Neural cell (in vitro differentiated cells): Measurements from ENCODE around the gene PGRMC1. TPM values are rescaled to one million over a fixed set of nuclear protein-coding genes. Genes with fewer than 3 reads are reported as not detected.

ENCODE experiments used
- H2AFZ ChIP-seq: fragments of 200-600, 300-800 bp; sonication (generic), shearing (Covaris generic); 2 replicates; pipeline ENCODE4 v1.6.0; 2014; ENCODE audit warnings: low read depth, mild to moderate bottlenecking, antibody characterized with exemption, low read length, moderate library complexity
- H3F3A ChIP-seq: fragments of 200-600 bp; shearing (Covaris generic); 2 replicates; pipeline ENCODE4 v1.6.1; 2016; ENCODE audit warnings: mild to moderate bottlenecking, moderate library complexity, mixed read lengths, antibody characterized with exemption, low read length; ENCODE audit not compliant: insufficient read depth, poor library complexity, severe bottlenecking
- H3K27ac ChIP-seq: fragments of 200-600, 300-800 bp; sonication (generic), shearing (Covaris generic); 2 replicates; pipeline ENCODE4 v1.5.1; 2014; ENCODE audit warnings: mild to moderate bottlenecking, low read length, moderate library complexity
- H3K27me3 ChIP-seq: fragments of 300-800, 200-600 bp; sonication (generic), shearing (Covaris generic); 2 replicates; pipeline ENCODE4 v1.6.0; 2014; ENCODE audit warnings: mild to moderate bottlenecking, low read depth, low read length, moderate library complexity; ENCODE audit not compliant: insufficient read depth
- H3K36me3 ChIP-seq: fragments of 300-800, 200-600 bp; sonication (generic), shearing (Covaris generic); 2 replicates; pipeline ENCODE4 v1.5.1; 2014; ENCODE audit warnings: mild to moderate bottlenecking, antibody characterized with exemption, low read length, moderate library complexity; ENCODE audit not compliant: insufficient read depth
- H3K4me2 ChIP-seq: fragments of 300-800, 200-600 bp; sonication (generic), shearing (Covaris generic); 2 replicates; pipeline ENCODE4 v1.6.0; 2014; ENCODE audit warnings: mild to moderate bottlenecking, low read length
- H3K4me3 ChIP-seq: fragments of 300-800, 200-600 bp; sonication (generic), shearing (Covaris generic); 2 replicates; pipeline ENCODE4 v1.5.1; 2014; ENCODE audit warnings: mild to moderate bottlenecking, low read length, moderate library complexity
- H3K79me2 ChIP-seq: fragments of 200-600 bp; shearing (Covaris generic); replicated peaks from 2 replicates; pipeline ENCODE4 v1.6.0; 2014; ENCODE audit warnings: mild to moderate bottlenecking, low read length, moderate library complexity; ENCODE audit not compliant: insufficient read depth
- H3K9ac ChIP-seq: fragments of 300-800, 200-600 bp; sonication (generic), shearing (Covaris generic); 2 replicates; pipeline ENCODE4 v1.6.1; 2016; ENCODE audit warnings: mild to moderate bottlenecking, low read length, mixed read lengths
- H3K9me2 ChIP-seq: fragments of 200-600 bp; shearing (Covaris generic); 2 replicates; pipeline ENCODE4 v1.6.1; 2016; ENCODE audit warnings: mild to moderate bottlenecking, low read length, mixed read lengths; ENCODE audit not compliant: insufficient read depth
- H3K9me3 ChIP-seq: fragments of 200-600, 300-800 bp; sonication (generic), shearing (Covaris generic); 2 replicates; pipeline ENCODE4 v1.6.1; 2016; ENCODE audit warnings: mild to moderate bottlenecking, mixed run types, low read length, moderate library complexity, mixed read lengths
- H4K20me1 ChIP-seq: fragments of 200-600 bp; shearing (Covaris generic); 2 replicates; pipeline ENCODE4 v1.6.1; 2016; ENCODE audit warnings: mild to moderate bottlenecking, mixed run types; ENCODE audit not compliant: insufficient read depth
- CTCF ChIP-seq: fragments of 450-650 bp; IDR thresholded peaks from 2 replicates; pipeline ENCODE4 v1.5.1; 2014; ENCODE audit warnings: antibody characterized with exemption, mild to moderate bottlenecking, moderate library complexity; ENCODE audit not compliant: poor library complexity, severe bottlenecking
- EP300 ChIP-seq: fragments of 450-650 bp; conservative IDR thresholded peaks from 2 replicates; pipeline ENCODE4 v1.6.1; 2014; ENCODE audit warnings: antibody characterized with exemption, mild to moderate bottlenecking, moderate library complexity; ENCODE audit not compliant: poor library complexity, severe bottlenecking
- EZH2 ChIP-seq: fragments of 200-600, 300-800 bp; shearing (Covaris generic), sonication (generic); IDR thresholded peaks from 2 replicates; pipeline ENCODE4 v1.6.1; 2014; ENCODE audit warnings: antibody characterized with exemption, low read length, borderline replicate concordance, mild to moderate bottlenecking; ENCODE audit not compliant: insufficient read depth, poor library complexity, severe bottlenecking
- MXI1 ChIP-seq: fragments of 450-650 bp; conservative IDR thresholded peaks from 2 replicates; pipeline ENCODE4 v1.6.1; 2014; ENCODE audit warnings: antibody characterized with exemption, mild to moderate bottlenecking; ENCODE audit not compliant: poor library complexity, severe bottlenecking
- POLR2AphosphoS5 ChIP-seq: IDR thresholded peaks from 2 replicates; pipeline ENCODE4 v1.6.1; 2012
- RAD21 ChIP-seq: fragments of 450-650 bp; conservative IDR thresholded peaks from 2 replicates; pipeline ENCODE4 v1.6.1; 2014; ENCODE audit warnings: antibody characterized with exemption, mild to moderate bottlenecking, moderate library complexity
- REST ChIP-seq: IDR thresholded peaks from 2 replicates; pipeline ENCODE4 v1.6.1; 2012; ENCODE audit warnings: borderline replicate concordance
- SMC3 ChIP-seq: fragments of 450-650 bp; conservative IDR thresholded peaks from 2 replicates; pipeline ENCODE4 v1.6.1; 2014; ENCODE audit warnings: antibody characterized with exemption, mild to moderate bottlenecking, moderate library complexity; ENCODE audit not compliant: poor library complexity
- TAF1 ChIP-seq: IDR thresholded peaks from 2 replicates; pipeline ENCODE4 v1.6.1; 2012; ENCODE audit warnings: low read depth
- polyA plus RNA-seq: library from polyadenylated mRNA; depleted of rRNA; stranded (reverse); fragments of >200 nt; gene quantifications from 2 replicates; pipeline ENCODE4 v1.2.3, GENCODE V29; 2014

Gene PGRMC1
- polyA plus RNA-seq, 1 donor from 2014 or later: 672 TPM

- Histone ChIP-seq H3K9ac (no peak overlapping the region), H3K27me3 (no peaks in the 10 kb centered on the region), H3K4me3 (no peak overlapping the region), H4K20me1 (no peaks in the 10 kb centered on the region), H3K36me3 (no peaks in the 10 kb centered on the region), H3K9me3 (no peaks in the 10 kb centered on the region), H2AFZ (no peak overlapping the region), H3K79me2 (no peaks in the 10 kb centered on the region), H3K27ac (no peak overlapping the region), H3F3A (no peaks in the 10 kb centered on the region), H3K9me2 (no peaks in the 10 kb centered on the region), H3K4me2 (no peak overlapping the region)
- TF ChIP-seq EZH2 (no peak), CTCF (no peak)
Measured at GRCh38 chrX:119194621-119195020, 41.5 kb upstream of the PGRMC1 start.

GRCh38 chrX:119201570-119201969 is 34.5 kb upstream of the PGRMC1 start:
- Histone ChIP-seq H3K4me3 (no peak overlapping the region), H3F3A (no peaks in the 10 kb centered on the region), H3K4me2 (no peak overlapping the region), H3K79me2 (no peaks in the 10 kb centered on the region), H3K36me3 (no peaks in the 10 kb centered on the region), H3K27me3 (no peaks in the 10 kb centered on the region), H4K20me1 (no peaks in the 10 kb centered on the region), H3K9me3 (no peaks in the 10 kb centered on the region), H2AFZ (no peak overlapping the region), H3K27ac (no peak overlapping the region), H3K9me2 (no peaks in the 10 kb centered on the region), H3K9ac (no peak overlapping the region)
- TF ChIP-seq CTCF: no peak
- TF ChIP-seq RAD21: no peak
- no peak for TF ChIP-seq POLR2AphosphoS5
- no peak for TF ChIP-seq MXI1
- TF ChIP-seq EP300: no peak
- no peak for TF ChIP-seq TAF1
- no peak for TF ChIP-seq EZH2
- no peak for TF ChIP-seq REST
- TF ChIP-seq SMC3: no peak
